OCI-LY7 (cell line): ENCODE data around the gene UBFD1. TPM values are rescaled to one million over a fixed set of nuclear protein-coding genes. Genes with fewer than 3 reads are reported as not detected.

Experiments
- BruUV-seq: library from RNA; stranded (reverse); fragments of 400-500 nt; replicated peaks from 2 replicates; lab custom pipeline; 2021; lab: Mats Ljungman, UMichigan
- CTCF ChIA-PET: fragments of 300-600 bp; sonication (Branson Sonifier 250); formaldehyde crosslinking; loops from one replicate; lab custom pipeline; 2022; ENCODE audit warnings: antibody characterized with exemption; ENCODE audit not compliant: unreplicated experiment; lab: Charles Lee
- POLR2A ChIA-PET: fragments of 300-600 bp; sonication (Branson Sonifier 250); formaldehyde crosslinking; loops from one replicate; lab custom pipeline; 2022; ENCODE audit warnings: antibody characterized with exemption; lab: Charles Lee
- DNase-seq: peaks from one replicate; pipeline ENCODE4 v3.0.0-alpha.2; 2015; ENCODE audit warnings: low spot score
- H2AFZ ChIP-seq: fragments of 200-600 bp; sonication (generic), shearing (Covaris generic); 2 replicates; pipeline ENCODE4 v1.6.1; 2014; ENCODE audit warnings: mild to moderate bottlenecking, antibody characterized with exemption, low read length, moderate library complexity
- H3K27ac ChIP-seq: fragments of 200-600 bp; sonication (generic); 2 replicates; pipeline ENCODE4 v1.5.1; 2014; ENCODE audit warnings: mixed run types, low read depth, mild to moderate bottlenecking, moderate library complexity, low read length, inconsistent platforms; ENCODE audit not compliant: poor library complexity, severe bottlenecking
- H3K36me3 ChIP-seq: fragments of 200-600 bp; sonication (generic); 2 replicates; pipeline ENCODE4 v1.6.1; 2014; ENCODE audit warnings: mild to moderate bottlenecking, antibody characterized with exemption, low read length, moderate library complexity, mixed read lengths; ENCODE audit not compliant: insufficient read depth
- H3K4me1 ChIP-seq: fragments of 200-600 bp; sonication (generic); 2 replicates; pipeline ENCODE4 v1.5.1; 2014; ENCODE audit warnings: mild to moderate bottlenecking, low read length; ENCODE audit not compliant: insufficient read depth, poor library complexity, severe bottlenecking
- H3K4me2 ChIP-seq: fragments of 200-600 bp; sonication (generic); 2 replicates; pipeline ENCODE4 v1.6.1; 2014; ENCODE audit warnings: mild to moderate bottlenecking, low read length
- H3K4me3 ChIP-seq: fragments of 200-600 bp; sonication (generic); 2 replicates; pipeline ENCODE4 v1.5.1; 2014; ENCODE audit warnings: mild to moderate bottlenecking, low read depth, low read length; ENCODE audit not compliant: poor library complexity, severe bottlenecking
- H3K79me2 ChIP-seq: fragments of 200-600 bp; sonication (generic); 2 replicates; pipeline ENCODE4 v1.6.1; 2016; ENCODE audit warnings: low read depth, mild to moderate bottlenecking, low read length, moderate library complexity, mixed read lengths; ENCODE audit not compliant: insufficient read depth
- H3K9me2 ChIP-seq: fragments of 200-600 bp; sonication (generic); 2 replicates; pipeline ENCODE4 v1.6.1; 2016; ENCODE audit warnings: mild to moderate bottlenecking, low read length, mixed read lengths; ENCODE audit not compliant: insufficient read depth
- H3K9me3 ChIP-seq: fragments of 200-600 bp; sonication (generic); 2 replicates; pipeline ENCODE4 v1.6.1; 2014; ENCODE audit warnings: mild to moderate bottlenecking, mixed run types, low read length, mixed read lengths
- H4K20me1 ChIP-seq: fragments of 200-600 bp; sonication (generic); 2 replicates; pipeline ENCODE4 v1.6.1; 2014; ENCODE audit warnings: mild to moderate bottlenecking, antibody characterized with exemption, low read length, moderate library complexity, mixed read lengths; ENCODE audit not compliant: insufficient read depth
- CTCF ChIP-seq: fragments of 200-600 bp; sonication (generic); conservative IDR thresholded peaks from 2 replicates; pipeline ENCODE4 v1.5.1; 2014; ENCODE audit warnings: mild to moderate bottlenecking, antibody characterized with exemption, low read length, moderate library complexity, mixed read lengths
- EZH2phosphoT487 ChIP-seq: fragments of 200-600 bp; sonication (generic); IDR thresholded peaks from 2 replicates; pipeline ENCODE4 v1.6.1; 2018; ENCODE audit warnings: low read depth, borderline replicate concordance, mild to moderate bottlenecking, mixed run types, antibody characterized with exemption, low read length, moderate library complexity, mixed read lengths
- intact Hi-C: fragments of 100-400 bp; cut with micrococcal nuclease; formaldehyde crosslinking; loops from one replicate; pipeline ENCODE4 v1.10.0; 2022; ENCODE audit not compliant: unreplicated experiment
- total RNA-seq, 2 experiments: library from RNA; depleted of rRNA in 1 of 2; stranded (reverse); fragments of >200 nt in 1 of 2; shearing (Covaris generic) in 1 of 2; gene quantifications; 2 replicates each; pipeline ENCODE4 v1.2.3, GENCODE V29; 2014 to 2022

The UBFD1 gene
- total RNA-seq, 2 experiments from 2014 or later, result 42.4 to 67.1 TPM

DNA sequence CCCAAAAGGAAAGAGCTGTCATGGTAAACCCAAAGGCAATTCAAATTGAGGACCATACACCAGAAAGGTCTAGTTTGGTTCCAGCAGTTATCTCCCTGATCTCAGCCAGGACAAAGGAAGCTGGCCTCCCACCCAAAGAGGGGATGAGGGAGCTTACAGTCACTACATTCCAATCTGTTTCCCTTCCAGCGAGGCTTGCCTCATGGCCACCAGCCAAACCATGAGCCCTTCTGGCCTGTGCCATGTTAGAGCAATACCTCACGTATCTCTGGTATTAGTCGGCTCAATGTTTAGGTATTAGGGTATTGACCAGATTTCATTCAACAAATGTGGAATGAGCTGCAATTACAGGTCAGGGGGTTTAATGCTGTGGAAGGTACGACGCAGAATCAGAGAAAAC, 30.2 kb downstream of the UBFD1 start:
- Histone ChIP-seq H3K4me1 (no peaks in the 10 kb centered on the region), H3K36me3 (peaks cover 85% of the 10 kb centered on the region), H2AFZ (no peak overlapping the region), H3K79me2 (peaks cover 44% of the 10 kb centered on the region), H3K27ac (no peak overlapping the region), H3K9me2 (no peaks in the 10 kb centered on the region), H3K4me3 (no peak overlapping the region), H3K9me3 (no peaks in the 10 kb centered on the region), H3K4me2 (no peak overlapping the region), H4K20me1 (no peaks in the 10 kb centered on the region; the same call in 1 of the 2 replicates)
- CTCF ChIA-PET, result no interaction called here
- intact Hi-C loops, result no loop called here
- no peak for DNase-seq
- POLR2A ChIA-PET, result no interaction called here
- TF ChIP-seq EZH2phosphoT487, result no peak
- no peak for TF ChIP-seq CTCF
- BruUV-seq, result no TSS peak

DNA sequence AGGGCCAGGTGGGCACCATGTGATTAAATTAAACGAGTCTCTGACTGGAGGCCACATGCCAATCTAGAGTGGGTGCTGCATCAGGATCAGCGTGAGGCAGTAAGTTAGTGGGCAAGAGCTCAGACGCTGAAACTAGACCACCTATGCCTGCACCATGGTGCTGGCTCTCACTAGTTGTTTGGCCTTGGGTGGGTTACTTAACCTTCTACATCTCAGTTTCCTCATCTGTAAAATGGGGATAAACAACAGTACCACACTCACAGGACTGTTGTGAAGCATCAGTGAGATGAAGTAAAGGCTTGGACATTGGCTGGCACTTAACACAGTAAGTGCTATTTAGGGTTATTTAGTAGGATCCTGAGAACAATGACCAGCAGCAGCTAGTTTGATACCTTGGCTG, 32.7 kb downstream of the UBFD1 start:
- Histone ChIP-seq H3K9me2 (no peaks in the 10 kb centered on the region), H3K4me1 (peaks cover 7% of the 10 kb centered on the region), H3K9me3 (no peaks in the 10 kb centered on the region), H2AFZ (no peak overlapping the region), H3K4me3 (no peak overlapping the region), H3K36me3 (peaks cover 92% of the 10 kb centered on the region), H3K4me2 (no peak overlapping the region), H4K20me1 (peaks cover 4% of the 10 kb centered on the region), H3K27ac (no peak overlapping the region), H3K79me2 (peaks cover 67% of the 10 kb centered on the region)
- BruUV-seq, result no TSS peak
- ChIA-PET POLR2A (no interaction called here), CTCF (no interaction called here)
- DNase-seq, result no peak
- TF ChIP-seq EZH2phosphoT487 (no peak), CTCF (no peak)
- intact Hi-C loops, result no loop called here

GRCh38 chr16:23594186-23594585, 36.7 kb downstream of the UBFD1 start:
- peaks cover 68% of the 10 kb centered on the region for H3K79me2 ChIP-seq
- peaks cover 21% of the 10 kb centered on the region for H3K4me1 ChIP-seq
- BruUV-seq, result no TSS peak
- peaks cover 7% of the 10 kb centered on the region; the same call in 1 of the 2 replicates for H4K20me1 ChIP-seq
- H3K27ac ChIP-seq, result no peak overlapping the region
- POLR2A ChIA-PET, result no interaction called here
- peaks cover 59% of the 10 kb centered on the region for H3K36me3 ChIP-seq
- H3K4me2 ChIP-seq, result no peak overlapping the region
- intact Hi-C loops, result no loop called here
- no peak for TF ChIP-seq CTCF
- no peak for TF ChIP-seq EZH2phosphoT487
- no peak overlapping the region for H3K4me3 ChIP-seq
- no peaks in the 10 kb centered on the region for H3K9me2 ChIP-seq
- H3K9me3 ChIP-seq, result no peaks in the 10 kb centered on the region
- H2AFZ ChIP-seq, result no peak overlapping the region
- DNase-seq, result no peak
- CTCF ChIA-PET, result no interaction called here
